NCI-H524 (cell line): ENCODE data around the gene TENM4.
A peak's percentile ranks its signal among the peaks of the same experiment; 100 is the strongest.

Source experiments
- DNase-seq, 2 experiments: peaks; one replicate each; lab custom pipeline; 2025; lab: John Stamatoyannopoulos, UW

Gene TENM4

DNA sequence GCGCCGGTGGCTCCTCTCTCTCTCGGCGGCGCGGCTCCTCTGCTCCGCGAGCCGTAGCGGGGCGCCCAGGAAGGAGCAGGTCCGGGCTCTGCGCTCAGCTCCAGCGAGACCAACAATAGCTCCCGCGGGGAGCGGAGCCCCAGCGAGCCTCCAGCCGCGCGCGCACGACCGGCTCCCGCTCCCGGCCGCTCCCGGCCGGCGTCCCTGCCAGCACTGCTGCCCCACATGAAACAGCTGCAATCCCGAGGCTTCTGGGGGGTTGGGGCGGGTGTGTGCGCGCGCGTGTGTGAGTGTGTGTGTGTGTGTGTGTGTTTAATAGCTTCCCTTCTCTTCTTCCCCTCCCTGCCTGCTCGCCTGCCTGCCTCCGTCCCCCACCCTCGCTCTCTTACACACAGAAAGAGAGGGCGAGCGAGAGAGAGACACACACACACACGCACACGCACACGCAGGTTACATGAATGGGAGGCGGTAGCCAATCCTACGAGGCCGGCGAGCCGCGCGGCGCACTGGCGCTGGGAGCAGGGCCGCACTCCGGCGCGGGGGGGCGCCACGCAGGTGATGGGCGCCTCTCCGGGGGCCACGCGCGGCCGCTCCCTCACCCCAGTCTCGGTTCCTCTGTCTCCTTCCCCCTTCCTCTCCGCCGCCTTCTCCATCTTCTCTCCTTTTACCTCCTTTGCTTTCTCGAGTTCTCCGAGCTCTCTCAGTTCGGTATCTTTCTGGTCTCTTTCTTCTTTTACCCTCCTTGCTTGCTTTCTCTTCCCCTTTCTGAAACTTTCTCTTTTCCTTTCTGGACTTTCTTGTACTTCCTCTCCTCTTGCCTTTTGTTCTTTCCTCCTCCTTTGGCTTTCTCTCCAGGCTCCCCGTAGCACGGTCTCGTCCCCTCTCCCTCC is at the start of gene TENM4:
TENM4 (minus strand) TSS at position 460 of the 890 bp plus-strand sequence. CDS start 371,086 bp downstream, outside the sequence.
- peak; percentile 46 to 75 for DNase-seq

DNA sequence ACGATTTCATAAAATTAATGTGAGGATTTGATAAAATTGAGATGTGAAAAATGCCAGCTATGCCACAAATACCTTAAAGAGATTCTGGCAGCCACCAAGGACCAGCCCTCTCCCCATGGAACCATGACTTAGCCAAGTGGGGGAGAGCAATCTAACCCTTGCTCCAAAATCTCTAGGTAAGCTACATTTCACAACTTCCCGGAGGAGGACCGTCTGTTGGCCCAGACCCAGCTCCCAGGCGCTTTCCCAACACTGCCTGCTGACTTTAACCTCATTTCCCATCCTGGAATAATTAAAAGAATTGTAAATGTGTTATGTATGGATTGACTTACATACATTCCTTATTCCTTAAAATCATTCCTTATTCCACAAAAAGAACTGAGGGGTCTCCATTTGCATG is 47.5 kb upstream of the TENM4 start:
- DNase-seq = no peak

DNA sequence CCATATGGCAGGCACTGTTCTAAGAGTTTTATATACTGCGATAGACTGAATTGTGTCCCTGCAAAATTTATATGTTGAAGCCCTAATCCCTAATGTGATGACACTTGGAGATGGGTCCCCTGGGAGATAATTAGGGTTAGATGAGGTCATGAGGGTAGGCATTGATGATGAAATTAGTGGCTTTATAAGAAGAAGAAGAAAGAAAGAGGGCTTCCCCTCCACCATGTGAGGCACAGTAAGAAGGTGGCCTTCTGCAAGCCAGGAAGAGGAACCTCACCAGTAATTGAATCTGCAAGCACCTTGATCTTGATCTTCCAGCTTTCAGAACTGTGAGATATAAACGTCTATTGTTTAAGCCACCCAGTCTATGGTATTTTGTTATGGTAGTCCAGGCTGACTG is 46.6 kb upstream of the TENM4 start:
- peak; percentile 2 to 17 for DNase-seq

DNA sequence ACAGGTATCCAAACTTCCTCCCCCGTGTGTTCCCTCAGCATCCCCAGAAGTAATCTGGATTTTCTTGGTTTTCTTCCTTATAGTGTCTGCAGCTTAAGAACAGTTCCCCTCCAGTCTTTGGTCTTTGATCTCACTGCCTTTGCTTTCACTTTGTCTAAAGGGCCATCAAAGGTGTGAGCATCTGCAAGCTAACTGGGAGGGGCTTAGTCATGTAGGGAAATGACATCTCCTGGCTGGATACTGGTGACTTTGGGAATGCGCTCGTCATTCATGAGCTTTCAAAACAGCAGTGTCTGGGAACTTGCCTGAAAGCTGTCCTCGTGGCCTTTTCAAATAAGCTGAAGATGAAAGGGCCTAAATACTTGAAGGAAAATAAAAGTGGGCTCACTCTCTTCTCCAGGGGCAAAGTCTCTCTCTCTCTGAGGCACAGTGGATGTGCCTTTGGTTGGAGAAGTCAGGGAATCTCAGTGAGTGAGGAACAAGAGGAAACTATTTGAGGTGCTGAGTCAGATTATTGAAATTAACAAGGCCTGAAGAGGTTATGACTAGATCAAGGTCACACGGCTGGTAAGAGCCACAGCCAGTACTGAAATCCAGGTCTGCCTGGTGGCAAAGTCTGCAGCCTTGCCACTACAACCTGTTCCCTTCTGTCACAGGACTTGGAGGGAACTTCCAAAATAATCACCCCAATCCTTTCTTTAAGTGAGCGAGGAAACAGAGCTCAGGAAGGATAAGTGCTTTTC is 45.6 kb upstream of the TENM4 start:
- DNase-seq = no peak

DNA sequence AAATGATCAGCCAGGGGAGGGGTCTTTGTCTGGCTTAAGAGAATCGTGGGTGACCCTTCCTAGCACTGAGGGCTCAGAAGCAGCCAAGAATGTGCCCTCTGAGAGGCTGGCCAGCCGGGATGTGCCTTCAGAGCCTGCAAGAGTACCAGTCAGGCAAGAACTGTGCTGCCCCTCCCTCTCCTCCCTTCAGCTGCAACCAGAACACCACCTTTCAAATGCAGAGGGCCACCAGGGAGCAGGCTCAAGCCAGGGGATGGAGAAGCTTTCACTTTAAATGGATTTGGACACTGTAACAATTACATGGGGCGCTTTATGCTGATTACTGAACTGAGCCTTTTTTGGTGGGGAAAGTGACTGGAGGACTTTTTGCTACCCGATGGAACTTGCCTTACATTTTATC is 44.9 kb upstream of the TENM4 start:
- no peak for DNase-seq

DNA sequence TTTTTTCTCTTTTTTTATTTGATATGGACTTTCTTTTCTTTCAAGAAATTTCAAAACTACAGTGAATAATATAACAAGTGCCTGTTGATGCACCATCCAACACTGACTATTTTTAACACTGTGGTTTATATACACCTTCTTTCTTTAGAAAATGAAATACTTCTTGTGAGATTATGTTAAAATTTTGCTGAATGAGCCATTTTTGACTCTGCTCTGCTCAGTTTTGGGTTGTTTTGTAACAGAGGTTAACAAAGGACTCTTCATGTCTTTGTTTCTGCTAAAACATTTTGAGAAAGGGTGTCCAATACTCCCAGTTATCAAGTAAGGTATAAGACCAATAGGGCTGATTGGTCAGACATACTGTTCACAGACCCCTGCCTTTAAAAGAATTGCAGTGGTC is 44.0 kb upstream of the TENM4 start:
- DNase-seq = no peak

DNA sequence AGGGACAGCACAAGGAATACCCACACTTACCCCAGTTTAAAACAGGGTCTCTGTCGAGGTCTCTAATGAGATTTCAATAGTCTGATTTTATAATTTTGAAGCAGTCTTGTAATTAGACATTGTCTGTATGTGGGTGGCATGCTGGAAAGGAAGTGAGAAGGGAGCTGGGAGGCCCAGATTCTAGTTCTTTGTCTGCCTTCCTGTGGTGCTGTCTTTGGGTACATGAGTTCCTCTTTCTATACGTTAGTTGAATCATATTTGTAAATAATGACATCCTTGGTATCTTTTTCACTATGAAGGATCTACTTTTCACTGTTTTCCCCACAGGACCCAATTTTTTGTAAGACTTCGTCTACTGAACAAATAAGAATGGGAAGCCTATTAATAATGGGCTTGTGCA is 42.0 kb upstream of the TENM4 start:
- no peak for DNase-seq

DNA sequence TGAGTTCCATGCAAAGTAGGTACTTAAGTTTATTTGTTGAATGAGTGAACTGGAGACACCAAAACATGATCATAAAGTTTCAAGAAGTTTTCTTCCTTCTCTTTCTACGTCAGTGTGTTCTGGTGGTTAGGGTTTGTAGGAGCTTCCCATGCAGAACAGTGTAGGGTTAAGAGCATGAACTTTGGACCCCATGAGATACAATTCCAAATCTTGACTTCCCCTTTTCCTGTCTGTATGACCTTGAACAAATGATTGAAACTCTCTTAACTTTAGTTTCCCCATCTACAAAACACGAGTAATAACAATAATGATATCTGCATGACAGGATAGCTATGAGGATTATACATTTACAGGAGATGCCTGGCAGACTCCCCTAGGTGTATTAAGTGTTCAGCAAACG is 41.0 kb upstream of the TENM4 start:
- DNase-seq = no peak

DNA sequence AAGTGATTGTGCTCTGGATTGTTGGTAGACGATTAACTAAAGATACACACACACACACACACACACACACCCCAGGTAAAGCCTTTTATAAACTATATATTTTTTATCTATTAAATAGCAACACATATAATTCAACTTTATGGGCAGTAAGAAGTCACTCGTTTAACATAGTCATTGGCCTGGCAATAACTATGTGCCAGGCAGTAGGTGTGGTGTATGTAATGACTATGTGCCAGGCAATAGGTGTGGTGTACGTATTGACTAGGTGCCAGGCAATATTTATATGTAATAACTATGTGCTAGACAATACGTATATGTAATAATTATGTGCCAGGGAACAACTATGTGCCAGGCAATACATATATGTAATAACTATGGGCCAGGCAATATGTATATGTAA is 40.0 kb upstream of the TENM4 start:
- DNase-seq = no peak

DNA sequence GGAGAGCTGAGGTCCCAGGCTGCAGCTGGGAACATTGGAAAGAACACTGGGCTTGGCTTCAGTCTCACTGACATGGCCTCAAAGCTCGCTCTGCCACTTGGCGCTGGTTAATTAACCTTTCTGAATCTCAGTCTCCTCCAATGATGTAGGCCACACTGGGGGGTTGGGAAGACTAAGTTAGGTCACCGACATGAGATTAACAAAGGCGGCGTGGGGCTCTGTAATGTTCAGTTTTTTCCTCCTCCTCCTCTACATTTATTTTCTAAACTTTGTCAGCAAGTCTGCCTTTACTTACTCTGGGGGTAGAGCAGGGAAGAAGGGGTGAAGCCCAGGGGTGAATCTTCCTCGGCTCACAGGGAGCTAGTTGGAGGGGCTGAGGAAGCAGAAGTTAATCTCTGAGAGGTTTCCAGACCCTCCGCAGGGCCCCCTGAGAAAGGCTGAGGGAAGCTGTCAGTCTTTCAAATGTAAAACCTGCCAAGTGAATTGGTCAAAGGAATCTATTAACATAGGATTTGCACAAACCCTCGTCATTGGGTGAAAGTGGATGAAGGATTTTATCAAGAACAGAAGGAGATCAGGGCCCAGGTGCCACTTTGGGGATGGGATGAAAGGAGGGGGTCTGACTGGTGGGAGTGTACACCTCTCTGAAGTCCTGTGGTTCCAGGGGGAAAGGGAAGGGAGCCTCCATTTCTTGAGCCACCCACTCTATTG is 32.1 kb upstream of the TENM4 start:
- DNase-seq = no peak

DNA sequence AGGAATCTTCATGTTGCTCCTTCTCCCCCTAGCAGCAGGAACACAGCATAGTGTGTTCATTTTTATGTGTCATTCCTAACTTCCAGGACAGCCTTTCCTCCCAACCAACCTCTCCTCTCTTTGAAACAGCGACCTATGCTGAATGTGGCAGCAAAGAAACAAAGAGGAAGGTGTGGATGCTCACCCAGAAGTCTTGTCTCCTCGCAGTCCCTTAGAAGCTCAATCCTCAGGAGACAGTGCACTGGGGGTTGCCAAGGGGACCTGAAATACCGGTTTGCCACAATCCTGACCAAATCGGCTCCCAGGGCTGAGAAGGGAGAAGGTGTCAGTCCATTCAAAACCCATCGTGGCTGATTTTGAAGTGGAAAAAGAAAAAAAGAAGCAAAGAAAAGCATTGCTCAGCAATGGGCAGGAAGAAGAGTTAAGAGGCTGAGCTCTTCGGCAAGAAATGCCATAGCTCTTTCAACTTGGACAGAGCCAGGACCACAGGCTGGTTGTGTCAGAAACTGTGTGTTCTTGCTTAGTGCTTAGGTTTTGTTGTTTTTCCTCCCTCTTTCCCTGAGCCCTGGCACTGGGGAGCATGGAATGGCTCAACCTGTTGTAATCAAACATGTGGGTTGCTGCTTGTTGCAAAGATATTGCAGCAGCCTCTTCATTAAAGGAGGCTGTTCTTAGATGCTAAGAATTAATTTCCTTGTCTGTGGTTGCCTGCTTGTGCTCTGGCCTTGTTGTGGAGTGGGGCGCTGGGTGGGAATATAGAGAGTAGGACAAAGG is 30.4 kb upstream of the TENM4 start:
- no peak for DNase-seq

DNA sequence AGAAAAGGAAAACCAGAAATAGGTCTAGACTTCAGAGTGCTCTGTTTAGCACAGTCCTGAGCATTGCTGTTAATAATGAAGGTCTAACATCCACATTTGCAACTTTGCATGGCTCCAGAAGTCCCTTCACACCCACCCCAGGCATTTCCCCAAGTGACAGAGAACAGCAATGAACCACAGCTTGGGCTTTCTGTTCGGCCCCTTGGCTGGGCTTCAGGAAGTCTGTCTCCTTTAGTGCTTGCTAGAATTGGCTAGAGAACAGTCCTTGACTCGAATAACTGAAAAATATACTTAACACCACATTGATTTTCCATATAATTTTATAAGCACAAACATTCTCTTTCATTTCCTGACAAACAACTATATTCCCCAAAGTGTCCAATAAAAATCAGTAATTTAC is 29.3 kb upstream of the TENM4 start:
- DNase-seq = no peak

DNA sequence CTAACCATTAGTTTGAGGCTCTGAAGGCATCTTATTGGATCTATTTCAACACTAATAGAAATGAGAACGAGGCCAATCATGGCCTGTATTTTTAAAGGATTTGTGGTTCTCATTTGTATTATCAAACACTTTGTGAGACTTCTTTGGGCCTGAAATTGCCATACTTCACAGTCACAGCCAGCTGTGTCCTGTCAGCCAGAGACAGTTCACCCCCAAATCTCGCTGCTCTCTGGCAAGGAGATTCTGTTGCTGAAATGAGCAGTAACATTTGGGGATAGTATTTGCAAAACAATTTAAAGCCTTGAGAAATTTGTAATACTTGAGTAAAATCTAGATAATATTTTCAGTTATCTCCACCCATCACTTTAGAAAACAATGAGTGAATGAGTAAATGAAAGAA is 26.9 kb upstream of the TENM4 start:
- DNase-seq = no peak

DNA sequence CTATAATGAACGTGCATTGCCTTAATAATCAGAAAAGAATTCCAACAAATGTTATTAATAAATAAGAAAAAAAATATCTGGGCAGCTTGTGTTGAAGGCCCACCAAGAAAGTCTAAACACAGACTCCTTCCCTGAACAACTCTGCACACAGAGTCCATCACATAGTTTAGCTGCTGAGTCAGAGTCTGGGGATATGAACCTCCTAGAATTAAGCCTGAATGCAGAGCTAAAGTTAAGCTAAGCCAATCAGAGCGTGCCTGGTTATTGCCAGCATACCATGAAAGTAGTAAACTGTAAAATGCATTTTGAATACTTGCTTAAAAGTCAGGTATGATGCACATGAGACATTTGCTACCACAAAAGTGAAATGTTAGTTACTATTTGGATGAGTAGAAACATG is 25.6 kb upstream of the TENM4 start:
- no peak for DNase-seq

DNA sequence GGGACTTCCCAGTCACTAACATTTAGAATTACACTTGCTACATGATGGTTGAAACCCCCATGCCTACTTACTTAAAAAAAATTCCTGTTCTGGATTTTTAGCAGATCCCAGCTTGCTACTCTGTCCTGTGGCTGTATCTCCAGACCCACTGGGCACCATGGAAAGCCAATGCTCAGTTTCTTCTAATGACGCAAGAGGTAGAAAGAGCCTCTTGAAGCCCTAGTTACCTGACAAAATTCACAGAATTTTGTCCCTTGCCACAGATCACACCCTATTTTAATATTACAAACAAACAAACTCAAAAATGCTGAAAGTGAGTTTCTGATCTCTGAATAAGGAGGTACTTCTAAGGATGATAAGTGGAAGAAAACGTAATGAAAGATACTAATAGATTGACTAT is 24.3 kb upstream of the TENM4 start:
- DNase-seq = no peak

DNA sequence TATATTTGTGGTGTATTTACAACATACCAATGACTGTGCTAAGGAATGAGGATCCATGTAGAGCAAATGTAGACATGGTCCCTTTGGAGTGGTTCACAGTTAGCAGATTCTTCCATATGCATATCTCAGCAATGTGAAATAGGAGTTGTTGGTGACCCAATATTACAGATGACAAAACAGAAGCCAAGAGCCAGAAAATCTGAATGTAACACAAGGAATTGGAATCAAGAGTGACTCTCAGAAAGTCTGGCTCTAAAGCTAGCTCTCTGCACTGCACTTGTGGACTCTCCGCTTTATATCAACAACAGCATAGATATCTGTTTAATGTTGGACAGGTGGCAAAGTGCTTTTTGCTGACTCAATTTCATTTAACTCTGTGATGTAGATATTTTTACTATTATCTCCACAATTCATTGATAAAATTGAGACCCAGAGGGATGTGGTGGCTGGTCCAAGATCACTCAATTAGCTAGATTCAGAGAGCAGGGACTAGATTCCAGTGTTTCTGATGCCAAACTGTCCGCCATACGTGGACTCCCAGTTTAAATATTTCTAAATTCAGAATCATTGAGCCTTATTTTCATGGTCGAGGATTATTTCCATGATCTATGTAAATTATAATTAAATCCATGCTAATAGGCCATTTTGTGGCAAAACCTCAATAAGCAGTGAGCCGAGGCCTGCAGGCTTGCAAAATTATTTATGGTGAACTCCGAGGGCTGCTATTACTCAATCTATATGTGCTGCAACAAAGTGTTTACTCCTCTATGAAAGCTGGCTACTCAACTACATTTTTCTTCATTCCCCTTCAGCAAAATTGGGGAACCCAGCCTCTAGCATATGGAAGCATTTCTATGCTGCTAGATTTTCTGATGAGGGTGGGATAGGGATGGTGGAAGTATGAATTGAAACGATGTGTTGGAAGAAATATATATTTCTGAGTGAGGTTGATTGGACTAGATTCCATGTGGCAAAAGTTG is 21.1 kb upstream of the TENM4 start:
- DNase-seq = no peak

DNA sequence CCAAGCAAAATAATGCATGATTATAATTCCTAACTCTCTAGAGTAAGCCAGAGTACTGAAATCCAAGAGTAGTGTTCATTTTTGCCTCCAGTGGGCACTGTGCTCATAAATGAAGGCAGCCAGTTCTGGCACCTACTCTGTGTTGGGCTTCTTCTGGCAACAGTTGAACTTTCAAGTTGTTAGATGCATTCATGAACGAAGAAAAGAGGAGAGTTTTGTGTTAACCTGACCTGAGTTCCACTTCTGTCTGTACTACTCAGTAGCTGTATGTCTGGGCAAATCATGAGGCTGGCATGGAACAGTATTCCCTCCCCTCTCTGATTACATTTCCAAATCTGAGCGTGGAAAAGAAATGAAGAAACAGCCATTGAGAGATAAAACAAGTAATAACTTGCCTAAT is 20.3 kb upstream of the TENM4 start:
- DNase-seq = peak in 1 of 2 experiments; percentile 42

DNA sequence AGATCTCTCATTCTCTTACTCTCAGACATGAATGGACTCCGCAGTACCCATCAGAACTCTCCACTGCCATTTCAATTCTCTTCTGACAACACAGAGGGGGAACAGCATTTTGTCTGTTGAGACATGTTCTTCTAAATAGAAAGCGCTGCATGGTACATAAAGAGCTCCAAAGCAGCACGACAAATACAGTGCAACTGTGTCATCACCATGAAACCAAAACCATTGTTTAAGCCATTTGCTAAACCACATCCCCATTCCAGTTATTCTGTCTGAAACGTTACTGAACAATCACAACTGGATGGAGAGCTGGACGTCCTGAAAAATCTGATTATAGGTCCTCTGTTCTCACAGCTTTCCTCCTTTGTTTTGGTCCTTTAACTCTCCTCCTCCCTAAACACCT is 17.9 kb upstream of the TENM4 start:
- no peak for DNase-seq

DNA sequence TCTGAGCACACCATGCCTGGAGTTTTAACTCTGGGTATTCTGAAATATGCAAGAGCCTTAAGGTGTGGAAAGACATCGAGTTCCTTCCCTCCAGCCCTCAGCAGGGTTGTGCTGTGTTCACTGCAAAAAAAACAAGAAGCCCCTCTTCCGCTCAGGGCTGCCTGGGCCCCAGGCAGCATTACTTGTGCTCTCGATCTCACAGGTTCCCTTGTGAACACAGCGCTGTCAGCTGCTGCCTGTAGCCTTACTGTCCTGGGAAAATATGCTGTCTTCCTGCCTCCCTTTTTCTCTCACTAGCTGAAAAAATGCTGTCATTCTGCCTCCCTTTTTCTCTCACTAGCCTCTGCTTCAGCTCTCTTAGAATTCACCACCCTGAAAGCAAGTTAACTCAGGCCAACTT is 15.7 kb upstream of the TENM4 start:
- DNase-seq = no peak

DNA sequence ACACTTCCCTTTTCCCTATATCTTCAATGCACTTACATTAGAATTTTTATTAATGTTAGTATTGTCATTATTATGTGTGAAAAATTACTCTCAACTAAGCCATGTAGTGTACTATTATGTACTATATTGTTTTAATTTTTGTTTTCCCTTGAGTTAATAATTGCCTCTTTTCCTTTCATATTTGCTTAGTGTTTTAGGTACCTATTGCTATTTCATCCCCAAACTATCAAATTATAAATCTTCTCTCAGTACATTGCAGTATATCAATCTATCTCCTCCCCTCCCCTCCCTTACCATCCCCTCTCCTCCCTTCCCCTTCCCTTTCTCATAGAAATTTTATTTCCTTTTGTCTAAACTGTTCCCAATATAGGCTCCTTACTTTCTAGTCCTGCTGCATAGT is 12.8 kb upstream of the TENM4 start:
- DNase-seq = no peak

DNA sequence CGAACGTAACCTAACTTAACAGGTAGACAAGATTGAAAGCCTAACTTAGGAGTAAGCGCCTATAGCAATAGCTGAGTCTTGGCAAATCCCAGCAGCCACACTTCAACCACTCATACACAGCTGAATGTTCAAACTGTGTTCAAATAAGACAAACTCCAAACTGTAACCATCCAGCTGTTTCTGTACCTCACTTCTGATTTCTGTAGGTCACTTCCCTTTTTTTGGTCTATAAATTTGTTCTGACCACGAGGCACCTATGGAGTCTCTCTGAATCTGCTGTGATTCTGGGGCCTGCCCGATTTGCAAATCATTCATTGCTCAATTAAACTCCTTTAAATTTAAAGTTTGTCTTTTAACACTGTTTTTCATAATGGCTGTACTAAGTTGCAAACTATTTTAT is 8.2 kb upstream of the TENM4 start:
- no peak for DNase-seq
